ENCODE data around the gene TMEM254.
"Not testable (repeated sequence)": the region's sequence is repeated elsewhere in the genome, so short reads cannot be mapped to it uniquely, and the experiment has no call there.

TMEM254 gene

DNA sequence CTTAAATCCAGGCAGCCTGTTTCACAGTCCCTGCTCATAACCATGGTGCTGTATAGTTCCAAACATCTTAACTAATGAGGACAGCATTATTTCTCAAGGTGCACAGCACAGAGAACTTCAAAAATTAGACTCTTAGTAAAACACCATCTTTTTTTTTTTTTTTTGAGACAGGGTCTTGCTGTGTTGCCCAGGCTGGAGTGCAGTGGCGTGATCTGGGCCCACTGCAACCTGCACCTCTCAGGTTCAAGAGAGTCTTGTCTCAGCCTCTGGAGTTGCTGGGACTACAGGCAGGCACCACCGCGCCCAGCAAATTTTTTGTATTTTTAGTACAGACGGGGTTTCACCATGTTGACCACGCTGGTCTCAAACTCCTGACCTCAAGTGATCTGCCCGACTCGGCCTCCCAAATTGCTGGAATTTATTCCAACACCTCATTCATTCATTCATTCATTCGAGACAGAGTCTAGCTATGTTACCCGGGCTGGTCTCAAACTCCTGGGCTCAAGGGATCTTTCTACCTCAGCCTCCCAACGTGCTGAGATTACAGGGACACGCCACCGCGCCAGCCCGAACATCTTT, 507 bp upstream of the TMEM254 start:
- DNase-seq (ENCODE audit: low spot score): no peak

DNA sequence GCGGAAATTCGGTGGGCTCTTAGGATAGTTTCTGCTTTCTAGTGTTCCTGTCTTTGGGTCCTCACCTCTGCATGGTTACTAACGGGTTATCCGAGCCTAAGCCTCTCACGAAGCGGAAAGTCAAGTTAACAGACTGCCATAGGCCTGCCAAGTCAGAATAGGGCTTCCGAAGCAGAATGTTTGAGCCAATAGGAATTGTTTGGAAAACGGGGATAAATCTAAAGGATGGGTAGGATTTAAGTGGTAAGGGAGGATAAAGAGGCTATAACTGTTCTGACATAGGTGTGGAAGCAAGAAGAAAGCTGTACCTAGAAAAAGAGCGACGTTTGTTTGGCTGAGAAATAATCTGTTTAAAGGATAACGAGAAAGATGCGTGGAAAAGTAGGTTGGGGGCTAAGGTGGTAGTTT, 851 bp downstream of the TMEM254 start:
- no peak for DNase-seq (ENCODE audit: low spot score)

DNA sequence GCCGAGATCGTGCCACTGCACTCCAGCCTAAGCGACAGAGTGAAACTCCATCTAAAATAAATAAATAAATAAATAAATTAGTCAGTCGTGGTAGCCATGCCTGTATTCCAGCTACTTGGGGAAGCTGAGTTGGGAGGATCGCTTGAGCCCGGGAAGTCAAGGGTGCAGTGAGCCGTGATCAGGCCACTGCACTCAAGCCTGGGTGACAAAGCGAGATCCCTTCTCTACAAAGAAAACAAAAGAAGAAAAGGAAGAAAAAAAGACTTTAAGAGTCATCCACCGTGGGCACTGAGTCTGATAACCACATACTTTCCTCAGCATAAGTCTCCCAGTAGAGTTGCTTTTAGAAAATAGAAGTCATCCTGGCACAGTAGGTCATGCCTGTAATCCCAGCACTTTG, 2.6 kb downstream of the TMEM254 start:
- DNase-seq (ENCODE audit: low spot score): no peak

DNA sequence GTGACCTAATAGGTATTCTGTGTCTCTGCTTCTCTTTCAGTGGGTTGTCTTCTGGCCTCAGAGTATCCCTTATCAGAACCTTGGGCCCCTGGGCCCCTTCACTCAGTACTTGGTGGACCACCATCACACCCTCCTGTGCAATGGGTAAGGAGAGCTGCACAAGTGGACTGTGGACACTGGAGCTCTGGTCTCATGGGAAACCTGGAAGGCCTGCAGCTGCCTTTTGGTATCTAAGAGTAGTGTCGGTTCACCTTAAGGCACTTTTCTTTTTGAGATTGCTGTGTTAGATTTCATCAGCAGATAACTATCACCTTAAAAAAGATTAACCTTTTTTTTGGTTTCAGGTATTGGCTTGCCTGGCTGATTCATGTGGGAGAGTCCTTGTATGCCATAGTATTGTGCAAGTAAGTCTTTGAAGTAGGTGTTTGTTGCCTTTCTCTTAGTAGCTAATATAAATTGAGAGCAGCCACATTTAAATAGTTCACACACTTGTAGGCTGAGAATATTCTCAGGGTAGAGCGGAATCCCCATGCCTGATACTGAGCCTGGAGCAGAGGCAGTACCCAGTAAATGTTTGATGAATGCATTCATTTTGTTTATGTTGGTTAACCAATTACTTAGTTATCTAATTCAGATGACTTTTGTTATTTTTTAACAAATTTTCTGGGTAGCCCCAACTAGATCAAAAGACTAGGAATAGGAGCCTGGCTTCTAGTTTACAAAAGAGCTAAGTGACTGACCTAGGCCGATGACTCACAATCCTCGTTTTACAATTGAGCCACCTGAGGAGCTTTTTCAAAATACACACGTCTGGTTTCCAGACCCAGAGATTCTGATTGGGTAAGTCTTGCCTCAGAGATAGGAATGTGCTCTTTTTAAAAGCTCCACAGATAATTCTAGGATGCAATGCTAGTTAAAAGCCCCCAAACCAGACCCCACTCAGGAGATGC, 3.6 kb downstream of the TMEM254 start:
- DNase-seq (ENCODE audit: low spot score): no peak

DNA sequence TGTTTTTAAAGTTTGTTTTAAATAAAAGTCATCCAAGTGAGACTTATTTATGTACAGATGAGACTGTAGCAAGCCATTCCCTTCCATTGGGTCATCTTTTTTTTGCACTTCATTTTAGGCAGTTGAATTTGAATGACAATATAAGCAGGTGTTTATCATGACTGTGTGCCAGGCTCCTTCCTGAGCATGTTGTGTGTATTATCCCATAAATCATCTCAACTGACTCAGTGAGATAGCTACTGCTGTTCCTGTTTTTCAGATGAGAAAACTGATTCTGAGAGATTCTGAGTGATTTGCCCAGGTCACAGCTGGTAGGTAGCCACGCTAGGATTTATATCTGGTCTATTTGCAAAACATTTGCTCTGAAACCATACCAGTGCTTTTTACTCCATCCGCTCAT, 11.7 kb downstream of the TMEM254 start:
- DNase-seq (ENCODE audit: low spot score): no peak

DNA sequence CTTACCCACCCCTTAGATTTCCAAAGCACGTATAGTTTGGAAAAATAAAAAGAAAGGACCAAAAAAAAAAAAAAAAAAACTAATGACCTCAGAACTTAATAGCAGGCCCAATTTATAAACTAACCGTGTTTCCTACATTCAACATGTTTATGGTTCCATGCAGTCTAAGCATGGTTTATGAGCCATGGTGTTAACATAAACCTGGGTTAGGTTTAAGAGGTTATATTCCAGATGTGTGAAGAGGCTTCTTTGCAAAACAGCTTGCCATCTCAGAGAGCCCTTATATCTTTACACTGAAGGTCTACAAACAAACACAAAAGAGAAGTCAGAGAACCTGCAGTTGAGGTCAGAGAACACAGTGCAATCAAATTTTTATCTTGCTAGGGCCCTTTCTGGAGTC, 15.8 kb downstream of the TMEM254 start:
- DNase-seq (ENCODE audit: low spot score): no peak

DNA sequence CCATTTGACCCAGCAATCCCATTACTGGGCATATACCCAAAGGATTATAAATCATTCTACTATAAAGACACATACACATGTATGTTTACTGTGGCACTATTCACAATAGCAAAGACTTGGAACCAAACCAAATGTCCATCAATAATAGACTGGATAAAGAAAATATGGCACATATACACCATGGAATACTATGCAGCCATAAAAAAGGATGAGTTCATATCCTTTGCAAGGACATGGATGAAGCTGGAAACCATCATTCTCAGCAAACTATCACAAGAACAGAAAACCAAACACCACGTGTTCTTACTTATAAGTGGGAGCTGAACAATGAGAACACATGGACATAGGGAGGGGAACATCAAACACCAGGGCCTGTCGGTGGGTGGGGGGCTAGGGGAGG, 19.8 kb downstream of the TMEM254 start:
- not testable (repeated sequence) for DNase-seq (ENCODE audit: low spot score)

DNA sequence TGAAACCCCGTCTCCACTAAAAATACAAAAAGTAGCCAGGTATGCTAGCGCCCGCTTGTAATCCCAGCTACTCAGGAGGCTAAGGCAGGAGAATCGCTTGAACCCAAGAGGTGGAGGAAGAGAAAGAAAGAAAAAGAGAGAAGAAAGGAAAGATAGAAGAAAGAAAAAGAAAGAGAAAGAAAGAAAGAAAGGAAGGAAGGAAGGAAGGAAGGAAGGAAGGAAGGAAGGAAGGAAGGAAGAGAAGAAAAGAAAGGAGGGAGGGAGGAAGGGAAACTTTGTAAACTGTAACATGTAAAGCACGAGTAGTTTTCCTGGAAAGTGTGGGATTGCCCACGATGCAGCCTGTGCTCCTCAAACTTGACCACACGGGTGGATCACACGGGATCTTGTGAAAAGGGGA, 20.8 kb downstream of the TMEM254 start:
- not testable (repeated sequence) for DNase-seq (ENCODE audit: low spot score)

DNA sequence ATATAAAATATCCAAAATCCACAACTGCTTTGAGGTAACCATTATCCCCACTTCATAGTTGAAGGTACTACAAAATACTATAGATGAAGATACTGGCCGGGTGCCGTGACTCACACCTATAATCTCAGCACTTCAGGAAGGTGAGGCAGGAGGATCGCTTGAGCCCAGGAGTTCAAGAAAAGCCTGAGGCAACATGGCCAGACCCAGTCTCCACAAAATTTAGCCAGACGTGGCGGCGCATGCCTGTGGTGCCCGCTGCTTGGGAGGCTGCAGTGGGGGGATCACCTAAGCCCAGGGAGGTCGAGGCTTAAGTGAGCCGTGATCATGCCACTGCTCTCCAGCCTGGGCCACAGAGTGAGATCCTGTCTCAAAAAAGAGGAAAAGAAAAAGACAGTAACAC, 21.7 kb downstream of the TMEM254 start:
- DNase-seq (ENCODE audit: low spot score): no peak

DNA sequence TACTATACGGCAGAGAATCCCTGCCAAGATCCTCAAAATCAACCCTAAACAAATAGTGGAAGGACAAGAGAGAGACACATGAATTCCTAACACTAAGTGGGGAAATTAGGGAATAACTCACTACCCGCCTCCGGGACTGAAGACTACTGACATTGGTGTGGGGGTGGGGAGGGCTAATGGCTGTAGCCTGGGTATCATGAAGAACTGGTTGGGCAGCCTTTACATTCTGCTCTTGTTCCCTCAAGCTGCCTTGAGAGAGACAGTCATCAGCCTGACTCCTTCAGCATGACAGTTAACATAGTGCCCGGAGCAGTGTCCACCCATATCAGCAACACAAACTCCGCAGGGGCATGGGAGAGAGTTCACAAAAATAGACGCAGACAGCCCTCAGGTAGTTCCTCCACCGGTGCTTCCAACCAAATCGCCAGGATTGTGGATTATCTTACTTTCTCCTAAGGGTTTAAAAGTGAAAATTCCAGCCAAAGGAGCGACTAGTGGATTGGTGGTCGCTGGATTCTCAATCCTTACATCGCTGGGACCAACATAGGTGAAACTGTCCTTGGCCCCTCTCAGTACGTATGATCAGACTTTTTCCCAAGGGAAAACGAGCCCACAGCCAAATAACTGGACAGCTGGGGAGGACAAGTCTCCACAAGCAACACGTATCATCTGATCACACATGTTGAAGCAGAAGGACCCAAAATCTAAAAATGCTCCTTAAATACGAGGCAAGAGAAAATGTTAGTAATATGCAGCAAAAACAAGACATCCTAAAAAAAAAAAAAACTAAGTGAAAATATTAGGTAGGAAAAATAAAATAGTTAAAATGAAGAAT, 22.6 kb downstream of the TMEM254 start:
- no peak for DNase-seq (ENCODE audit: low spot score)

DNA sequence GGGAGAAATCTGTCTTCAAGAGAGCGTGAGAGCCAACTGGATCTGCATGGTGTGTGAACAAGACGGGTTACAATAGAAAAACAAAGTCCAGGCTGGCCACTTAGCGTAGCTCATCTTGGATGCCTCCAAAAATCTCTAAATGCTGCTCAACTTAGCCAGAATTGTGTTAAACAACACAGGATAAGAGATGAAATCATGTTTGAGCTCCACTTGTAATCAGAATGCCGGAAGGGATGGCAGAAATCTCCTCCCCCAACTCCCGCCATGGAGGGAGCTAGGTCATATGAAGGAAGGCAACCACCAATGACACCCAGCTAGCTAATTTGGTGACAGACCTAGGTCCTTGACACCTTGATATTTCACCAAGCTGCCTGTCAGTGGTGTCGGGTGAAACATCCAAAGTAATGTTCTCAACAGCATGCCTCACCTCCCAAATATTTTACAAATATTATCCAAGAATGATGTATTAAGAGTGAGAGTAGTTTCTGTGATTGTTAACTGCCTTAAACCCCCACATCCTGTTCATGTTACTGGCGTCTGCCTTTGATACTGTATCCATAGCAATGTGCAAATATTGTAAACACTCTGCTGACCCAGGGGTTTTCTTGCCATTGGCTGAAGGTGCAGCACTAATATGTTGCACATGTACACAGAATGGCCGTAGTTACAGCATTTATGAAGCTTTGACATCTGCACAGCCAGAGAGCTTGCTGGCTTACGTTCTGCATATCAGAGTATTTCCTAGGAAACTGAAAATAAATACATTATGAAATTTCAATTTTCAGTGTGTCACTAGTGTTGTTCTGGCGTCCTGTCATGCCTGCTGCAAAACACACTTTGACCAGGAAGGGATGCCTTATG, 25.8 kb downstream of the TMEM254 start:
- no peak for DNase-seq (ENCODE audit: low spot score)

DNA sequence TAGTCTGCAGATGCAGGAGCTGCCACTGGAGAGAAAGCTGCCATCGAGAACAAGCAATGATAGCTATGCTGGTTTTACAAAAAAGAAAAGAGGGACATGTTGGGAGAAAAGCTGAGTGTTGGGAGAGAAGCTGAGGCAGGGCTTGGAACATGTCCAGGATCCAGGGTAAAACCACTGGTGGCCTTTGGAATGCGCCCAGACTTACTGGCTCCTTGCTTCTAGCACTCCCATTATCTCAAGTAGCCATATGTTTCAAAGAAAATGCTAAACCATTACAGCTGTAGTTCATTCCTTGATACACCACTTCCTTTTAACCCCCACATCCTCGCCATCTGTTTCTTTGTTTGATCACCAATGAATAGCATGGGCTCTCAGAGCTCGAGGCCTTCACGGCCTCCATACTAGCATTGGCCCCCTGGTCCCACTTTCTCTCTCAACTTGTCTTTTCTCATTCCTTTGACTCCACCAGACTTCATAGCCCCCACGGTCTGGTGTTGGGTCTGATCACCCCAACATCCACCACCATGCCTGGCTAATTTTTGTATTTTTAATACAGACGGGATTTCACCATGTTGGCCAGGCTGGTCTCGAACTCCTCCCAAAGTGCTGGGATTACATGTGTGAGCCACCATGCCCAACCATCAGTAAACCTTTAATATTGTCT, 30.2 kb downstream of the TMEM254 start:
- no peak for DNase-seq (ENCODE audit: low spot score)

DNA sequence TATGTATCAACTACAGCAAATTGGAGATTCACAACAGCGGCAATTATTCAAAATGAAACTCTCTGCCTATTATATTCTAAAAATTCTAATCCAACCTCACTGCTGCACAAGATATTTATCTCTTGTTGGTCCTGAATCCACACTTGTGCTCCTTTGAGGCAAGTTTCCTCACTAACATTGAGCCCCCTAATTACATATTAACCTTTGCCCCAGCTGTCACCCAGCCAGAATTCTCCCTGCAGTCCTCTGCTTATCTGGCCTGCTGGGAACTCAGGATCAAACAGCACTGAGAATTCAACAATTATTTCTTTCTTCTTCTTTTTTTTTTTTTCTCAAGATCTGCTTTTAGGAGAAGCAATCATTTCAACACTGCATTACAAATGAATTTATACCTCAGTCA, 32.5 kb downstream of the TMEM254 start:
- no peak for DNase-seq (ENCODE audit: low spot score)

DNA sequence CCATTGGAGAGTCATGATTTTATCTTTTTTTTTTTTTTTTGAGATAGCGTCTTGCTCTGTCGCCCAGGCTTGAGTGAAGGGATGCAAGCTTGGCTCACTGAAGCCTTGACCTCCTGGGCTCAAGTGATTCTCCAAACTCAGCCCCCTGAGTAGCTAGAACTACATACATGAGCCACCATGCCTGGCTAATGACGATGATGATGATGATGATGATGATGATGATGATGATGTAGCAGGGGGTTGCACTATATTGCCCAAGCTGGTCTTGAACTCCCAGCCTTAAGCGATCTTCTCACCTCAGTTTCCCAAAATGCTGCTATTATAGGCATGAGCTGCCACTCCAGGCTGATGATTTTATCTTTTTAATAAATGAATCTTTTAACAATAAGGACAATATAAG, 40.2 kb downstream of the TMEM254 start:
- DNase-seq (ENCODE audit: low spot score): no peak

DNA sequence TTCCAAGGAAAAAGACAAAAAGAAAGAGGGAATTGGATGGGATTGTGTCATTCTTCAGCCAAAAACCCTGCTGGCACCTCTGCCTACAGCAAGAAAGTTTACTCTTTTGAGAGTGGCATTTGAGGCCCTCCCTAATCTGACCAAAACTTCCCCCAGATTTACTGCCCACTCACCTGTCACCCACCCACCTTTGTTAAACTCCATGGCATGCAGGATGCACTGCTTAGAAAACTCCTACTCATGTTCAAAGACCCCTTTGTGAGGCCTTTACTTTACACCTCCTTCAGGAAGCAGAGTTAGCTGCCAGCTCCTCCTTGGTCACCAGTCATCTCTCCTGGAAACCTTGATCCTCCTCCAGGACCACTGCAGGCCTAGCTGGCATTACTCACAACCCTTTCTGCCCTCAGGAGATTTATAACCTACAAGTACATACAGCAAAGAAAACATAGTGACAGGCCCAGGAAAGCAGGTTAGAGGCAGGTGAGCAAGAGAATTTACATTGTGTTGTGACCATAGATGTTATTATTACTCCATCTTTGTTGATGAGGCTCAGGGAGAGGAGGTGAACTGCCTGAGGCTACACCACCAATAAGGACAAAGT, 43.7 kb downstream of the TMEM254 start:
- no peak for DNase-seq (ENCODE audit: low spot score)

DNA sequence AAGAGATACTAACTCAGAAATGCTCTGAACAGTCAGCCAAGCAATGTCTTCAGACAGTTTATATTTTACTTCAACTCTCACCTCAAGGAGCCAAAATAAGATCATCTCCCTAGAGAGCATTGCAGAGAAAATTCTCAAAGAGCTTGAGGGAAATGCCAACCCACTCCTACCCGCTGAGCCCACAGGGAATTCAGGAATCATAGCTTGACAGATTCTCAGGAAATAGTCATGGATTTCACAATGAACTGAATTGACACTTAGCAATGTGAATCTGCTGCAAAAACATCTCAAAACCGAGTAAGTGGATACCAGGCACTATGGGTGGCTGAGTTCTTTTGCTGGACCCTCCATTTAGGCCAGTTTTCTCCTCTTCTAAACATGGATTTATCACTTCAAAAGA, 44.3 kb downstream of the TMEM254 start:
- DNase-seq (ENCODE audit: low spot score): no peak

DNA sequence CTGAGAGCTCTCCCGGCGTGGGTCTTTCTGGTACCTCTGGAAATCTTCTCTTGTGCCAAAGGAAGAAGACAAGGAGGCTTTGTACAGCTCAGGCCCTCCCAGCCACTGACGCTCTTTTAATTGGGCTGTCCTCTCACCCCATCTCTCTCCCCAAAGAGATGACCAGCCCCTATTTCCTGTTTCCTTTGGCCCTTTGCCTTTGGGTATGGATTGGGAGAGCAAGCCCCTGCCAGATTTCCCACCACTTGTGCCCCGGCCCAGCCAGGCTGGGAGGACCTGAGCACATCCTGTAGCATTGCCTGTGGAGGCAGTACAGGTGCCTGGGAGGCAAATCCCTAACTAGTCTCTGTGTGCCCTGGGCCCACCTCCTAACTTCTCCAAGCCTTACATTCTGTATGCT, 48.4 kb downstream of the TMEM254 start:
- no peak for DNase-seq (ENCODE audit: low spot score)

DNA sequence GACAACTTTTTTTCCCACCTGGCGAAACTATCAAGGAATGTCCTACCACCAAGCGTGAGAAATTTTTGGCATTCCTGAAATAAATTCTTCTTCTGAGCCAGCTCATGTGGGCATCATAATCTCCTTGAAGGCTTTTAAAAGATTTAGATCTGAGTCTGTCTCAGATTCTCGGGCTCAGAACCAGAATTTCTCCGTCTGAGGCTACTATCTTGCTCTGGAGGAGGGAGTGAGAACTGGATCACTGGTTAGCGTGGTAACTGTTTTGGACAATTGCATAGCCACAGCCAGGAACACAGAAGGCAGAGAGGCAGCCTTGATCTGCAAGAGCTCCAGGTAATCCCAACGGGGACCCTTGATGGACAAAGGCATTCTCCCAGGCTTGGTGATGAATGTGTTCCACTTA, 53.0 kb downstream of the TMEM254 start:
- DNase-seq (ENCODE audit: low spot score): no peak

DNA sequence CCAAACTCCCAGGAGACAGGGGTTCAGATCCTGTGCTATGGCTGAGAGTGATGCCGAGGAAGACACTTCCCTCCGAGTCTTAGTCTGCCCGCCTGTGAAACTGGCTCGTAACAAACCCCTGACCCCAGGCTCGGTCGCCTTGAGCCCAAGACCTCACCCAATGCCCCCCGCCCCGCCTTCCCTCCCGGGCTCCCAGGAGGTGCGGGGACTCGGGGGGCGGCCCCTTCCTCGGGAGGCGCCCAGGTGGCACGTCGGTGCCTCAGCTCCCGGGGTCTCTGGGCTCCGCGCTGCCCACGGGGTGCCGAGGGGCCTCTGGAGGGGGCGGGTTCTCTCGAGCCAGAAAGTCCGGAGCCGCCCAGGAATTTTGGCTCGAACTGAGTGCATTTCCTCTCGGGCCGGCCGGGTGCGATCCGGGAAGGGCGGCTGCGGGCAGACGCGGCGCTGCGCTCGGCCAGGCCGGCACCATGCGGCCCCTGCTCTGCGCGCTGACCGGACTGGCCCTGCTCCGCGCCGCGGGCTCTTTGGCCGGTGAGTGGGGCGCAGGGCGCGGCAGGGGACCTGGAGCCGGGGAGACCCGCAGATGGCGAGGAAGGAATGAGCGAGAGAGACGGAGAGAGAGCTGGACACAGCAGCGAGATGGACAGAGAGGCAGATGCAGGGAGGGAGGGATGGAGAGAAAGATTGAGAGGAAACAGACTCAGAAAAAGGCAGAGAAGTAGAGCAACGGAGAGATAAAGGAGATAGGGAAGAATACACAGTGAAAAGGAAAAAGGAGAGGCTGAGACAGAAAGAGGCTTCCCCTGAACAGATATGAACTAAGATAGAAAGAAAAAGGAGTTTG, 54.1 kb downstream of the TMEM254 start, which contains the start of gene PLAC9:
Gene PLAC9 (plus strand): TSS at position 432 of the 841 bp plus-strand sequence. CDS start 33 bp downstream, at position 465.
- no peak for DNase-seq (ENCODE audit: low spot score)

DNA sequence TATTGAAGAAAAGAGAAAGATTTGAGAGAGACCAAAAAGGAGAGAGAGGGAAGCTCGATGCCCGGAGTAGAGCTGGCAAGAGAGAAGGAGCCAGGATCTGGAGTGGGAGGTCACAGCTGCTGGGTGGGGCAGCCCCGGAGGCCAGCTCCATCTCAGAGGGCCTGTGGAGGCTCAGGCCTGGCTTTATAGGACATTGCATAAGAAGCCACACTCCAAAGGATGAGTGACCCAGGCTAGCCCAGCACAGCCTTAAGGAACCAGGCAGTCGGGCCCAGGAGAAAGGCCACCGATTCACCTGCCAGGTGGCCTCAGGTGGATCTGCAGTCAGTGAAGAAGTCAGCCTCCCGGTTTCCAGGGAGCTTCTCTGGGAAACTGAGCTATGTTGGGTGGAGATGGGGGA, 54.7 kb downstream of the TMEM254 start:
- no peak for DNase-seq (ENCODE audit: low spot score)

All from COLO829 (cell line).